Ishikawa (cell line): ENCODE measurements around the gene TRPM2.

Experiments
- CEBPB ChIP-seq: IDR thresholded peaks from 2 replicates; pipeline ENCODE4 v1.6.1; 2012
- FOXM1 ChIP-seq: IDR thresholded peaks from 2 replicates; pipeline ENCODE4 v1.6.1; 2012; ENCODE audit warnings: low read depth, borderline replicate concordance
- MAX ChIP-seq: IDR thresholded peaks from 2 replicates; pipeline ENCODE4 v1.6.1; 2012
- NFIC ChIP-seq: IDR thresholded peaks from 2 replicates; pipeline ENCODE4 v1.6.1; 2012
- RAD21 ChIP-seq: IDR thresholded peaks from 2 replicates; pipeline ENCODE4 v1.6.1; 2012; ENCODE audit warnings: low read depth
- REST ChIP-seq: IDR thresholded peaks from 2 replicates; pipeline ENCODE4 v1.6.1; 2012; ENCODE audit warnings: low read depth, mild to moderate bottlenecking
- TAF1 ChIP-seq: IDR thresholded peaks from 2 replicates; pipeline ENCODE4 v1.6.1; 2012; ENCODE audit warnings: low read depth, mild to moderate bottlenecking
- TCF12 ChIP-seq: IDR thresholded peaks from 2 replicates; pipeline ENCODE4 v1.6.1; 2012; ENCODE audit warnings: low read depth
- USF1 ChIP-seq: IDR thresholded peaks from 2 replicates; pipeline ENCODE4 v1.6.1; 2012
- YY1 ChIP-seq: IDR thresholded peaks from 2 replicates; pipeline ENCODE4 v1.6.1; 2012; ENCODE audit warnings: low read depth
- ZBTB7A ChIP-seq: IDR thresholded peaks from 2 replicates; pipeline ENCODE4 v1.6.1; 2012; ENCODE audit warnings: low read depth

GRCh38 chr21:44322621-44323325 lies 30.6 kb upstream of the TRPM2 start:
- TF ChIP-seq RAD21 (no peak), MAX (no peak), YY1 (no peak), REST (no peak), CEBPB (no peak), USF1 (no peak), NFIC (no peak), TCF12 (no peak), TAF1 (no peak), ZBTB7A (no peak), FOXM1 (no peak)
